Gastroesophageal sphincter (tissue), 4 donors: Measurements from ENCODE around the gene RIPPLY1. TPM values are rescaled to one million over a fixed set of nuclear protein-coding genes. Genes with fewer than 3 reads are reported as not detected.

Source experiments
- ATAC-seq: fragments of 150-250 bp; one replicate; pipeline ENCODE4 v1.9.1; 2016; ENCODE audit warnings: mild to moderate bottlenecking, moderate library complexity
- H3K27ac ChIP-seq, 4 donors: fragments of 200-600 bp; sonication (generic) in 3 of 4; 1 replicate in 3 of 4; 2 replicates in 1 of 4; pipeline ENCODE4 v1.5.1; 2016 to 2019
- H3K27me3 ChIP-seq: fragments of 200-600 bp; sonication (generic); one replicate; pipeline ENCODE4 v1.5.1; 2019
- H3K36me3 ChIP-seq, 2 donors: fragments of 200-600 bp; sonication (generic); one replicate each; pipeline ENCODE4 v1.5.1; 2019; ENCODE audit warnings: control low read depth in 1 of 2
- H3K4me1 ChIP-seq, 3 donors: fragments of 200-600 bp; sonication (generic); 1 replicate in 2 of 3; 2 replicates in 1 of 3; pipeline ENCODE4 v1.5.1; 2016 to 2019; ENCODE audit warnings: control low read depth in 2 of 3
- H3K4me3 ChIP-seq, 2 donors: fragments of 200-600 bp; sonication (generic); one replicate each; pipeline ENCODE4 v1.5.1; 2019; ENCODE audit warnings: mild to moderate bottlenecking in 1 of 2, moderate library complexity in 1 of 2
- H3K9me3 ChIP-seq, 3 donors: fragments of 200-600 bp; sonication (generic); one replicate each; pipeline ENCODE4 v1.5.1; 2017 to 2019; ENCODE audit warnings: control low read depth in 2 of 3
- EP300 ChIP-seq: sonication (generic); formaldehyde crosslinking; IDR thresholded peaks from one replicate; pipeline ENCODE4 v1.6.1; 2017; ENCODE audit warnings: antibody characterized with exemption, mild to moderate bottlenecking
- POLR2A ChIP-seq, 2 donors: fragments of 450-650 bp; IDR thresholded peaks; one replicate each; pipeline ENCODE4 v1.6.1; 2017; ENCODE audit warnings: antibody characterized with exemption in 2 of 2, mild to moderate bottlenecking in 2 of 2, moderate library complexity in 1 of 2
- POLR2AphosphoS5 ChIP-seq: sonication (generic); formaldehyde crosslinking; IDR thresholded peaks from one replicate; pipeline ENCODE4 v1.6.1; 2017; ENCODE audit warnings: antibody characterized with exemption
- WGBS, 2 donors: methylation state at CpG; one replicate each; pipeline ENCODE4 v1.1.5; 2018; ENCODE audit warnings: low coverage in 1 of 2; 5-methylcytosine and 5-hydroxymethylcytosine counted together
- total RNA-seq, 4 donors: library from RNA; depleted of rRNA; stranded (reverse); fragments of >200 nt; gene quantifications; one replicate each; pipeline ENCODE4 v1.1.0, GENCODE V29; 2016
- TF ChIP-seq, protein P1 (sequence below), 4 experiments: fragments of 200-600 bp in 2 of 4; fragments of 450-650 bp in 2 of 4; sonication (generic) in 1 of 4; IDR thresholded peaks; one replicate each; pipeline ENCODE4 v1.5.1; 2017 to 2019; ENCODE audit warnings: antibody characterized with exemption in 4 of 4, mild to moderate bottlenecking in 2 of 4, moderate library complexity in 2 of 4

The RIPPLY1 gene
- total RNA-seq, 4 donors from 2014 or later: not detected

- H3K27ac ChIP-seq: no peak within 1 kb of the TSS
- no peak for ATAC-seq
- WGBS, 2 donors: 8 to 56% methylated on average over 2 of the region's 2 CpGs
- H3K9me3 ChIP-seq: no peaks in the 10 kb centered on the region
- no peaks in the 10 kb centered on the region for H3K4me1 ChIP-seq
- H3K4me3 ChIP-seq: no peak within 1 kb of the TSS
- TF ChIP-seq EP300 (no peak), POLR2AphosphoS5 (no peak), POLR2A (IDR thresholded peaks at IDR 0.05) (no peak)
- TF ChIP-seq, protein P1, sequence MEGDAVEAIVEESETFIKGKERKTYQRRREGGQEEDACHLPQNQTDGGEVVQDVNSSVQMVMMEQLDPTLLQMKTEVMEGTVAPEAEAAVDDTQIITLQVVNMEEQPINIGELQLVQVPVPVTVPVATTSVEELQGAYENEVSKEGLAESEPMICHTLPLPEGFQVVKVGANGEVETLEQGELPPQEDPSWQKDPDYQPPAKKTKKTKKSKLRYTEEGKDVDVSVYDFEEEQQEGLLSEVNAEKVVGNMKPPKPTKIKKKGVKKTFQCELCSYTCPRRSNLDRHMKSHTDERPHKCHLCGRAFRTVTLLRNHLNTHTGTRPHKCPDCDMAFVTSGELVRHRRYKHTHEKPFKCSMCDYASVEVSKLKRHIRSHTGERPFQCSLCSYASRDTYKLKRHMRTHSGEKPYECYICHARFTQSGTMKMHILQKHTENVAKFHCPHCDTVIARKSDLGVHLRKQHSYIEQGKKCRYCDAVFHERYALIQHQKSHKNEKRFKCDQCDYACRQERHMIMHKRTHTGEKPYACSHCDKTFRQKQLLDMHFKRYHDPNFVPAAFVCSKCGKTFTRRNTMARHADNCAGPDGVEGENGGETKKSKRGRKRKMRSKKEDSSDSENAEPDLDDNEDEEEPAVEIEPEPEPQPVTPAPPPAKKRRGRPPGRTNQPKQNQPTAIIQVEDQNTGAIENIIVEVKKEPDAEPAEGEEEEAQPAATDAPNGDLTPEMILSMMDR (IDR thresholded peaks at IDR 0.05): no peak
- no peaks in the 10 kb centered on the region for H3K27me3 ChIP-seq
- no peaks in the 10 kb centered on the region for H3K36me3 ChIP-seq
These were observed 16.9 kb upstream of the RIPPLY1 start, which contains the start of gene CLDN2 for GRCh38 chrX:106919932-106920452. Gene CLDN2, plus strand, starts transcription at chrX:106920402. Its CDS starts 7,827 bp downstream, at chrX:106928229.

DNA sequence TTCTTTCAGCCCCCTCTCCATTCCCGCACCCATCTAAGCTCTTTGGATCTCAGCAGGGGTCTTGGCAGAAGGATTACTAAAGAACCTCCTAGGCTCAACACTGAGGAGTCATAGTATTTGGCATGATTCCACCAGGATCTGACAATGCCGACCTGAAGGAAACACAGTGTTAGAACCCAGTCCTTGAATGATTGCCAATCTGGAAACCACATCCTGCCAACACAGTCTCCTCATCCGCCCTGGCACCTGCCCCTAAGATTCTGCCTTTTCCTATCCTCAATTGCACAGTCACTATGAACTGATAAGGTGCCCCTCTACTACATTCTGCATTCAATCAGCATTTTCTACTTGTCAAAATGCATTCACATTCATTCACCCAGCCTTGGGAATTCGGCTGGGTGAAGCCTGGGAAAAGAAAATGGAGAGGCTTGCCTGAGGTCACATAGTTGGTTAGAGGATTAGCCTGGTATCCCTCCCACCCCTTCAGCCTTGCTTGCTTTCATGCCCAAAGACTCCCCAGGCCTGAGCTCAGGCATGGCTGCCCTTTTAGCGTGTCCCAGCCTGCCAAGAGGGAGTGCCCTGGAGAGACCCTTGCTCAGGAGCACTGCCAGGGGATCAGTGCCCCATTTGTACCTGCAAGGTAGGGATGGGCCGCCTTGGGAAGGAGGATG, 14.8 kb upstream of the RIPPLY1 start:
- TF ChIP-seq EP300 (no peak), POLR2A (IDR thresholded peaks at IDR 0.05) (no peak), POLR2AphosphoS5 (no peak)
- TF ChIP-seq, protein P1 (IDR thresholded peaks at IDR 0.05): no peak
- WGBS, 2 donors: 33 to 50% methylated on average over 2 to 4 of the region's 6 CpGs
- H3K9me3 ChIP-seq: no peaks in the 10 kb centered on the region
- no peaks in the 10 kb centered on the region for H3K36me3 ChIP-seq
- no peak overlapping the region for H3K27ac ChIP-seq
- H3K4me1 ChIP-seq: no peaks in the 10 kb centered on the region
- H3K4me3 ChIP-seq: no peak overlapping the region
- no peaks in the 10 kb centered on the region for H3K27me3 ChIP-seq
- ATAC-seq: no peak

DNA sequence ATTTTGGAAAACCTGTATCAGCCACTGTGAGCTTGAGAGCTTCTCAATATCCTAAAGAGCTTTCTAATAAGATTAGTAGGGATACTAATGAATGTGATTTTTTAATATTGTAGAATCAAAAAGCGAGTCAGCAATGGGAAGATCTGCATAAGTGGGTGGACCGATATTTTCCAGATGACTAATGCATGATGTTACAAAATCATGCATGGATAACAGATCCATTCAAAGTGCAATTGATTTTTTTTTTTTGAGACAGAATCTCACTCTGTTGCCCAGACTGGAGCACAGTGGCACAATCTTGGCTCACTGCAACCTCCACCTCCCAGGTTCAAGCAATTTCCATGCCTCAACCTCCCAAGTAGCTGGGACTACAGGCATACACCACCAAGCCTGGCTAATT, 9.7 kb upstream of the RIPPLY1 start:
- 63 to 79% methylated on average over 2 of the region's 2 CpGs for WGBS, 2 donors
- Histone ChIP-seq H3K27ac (no peak overlapping the region), H3K36me3 (no peaks in the 10 kb centered on the region), H3K9me3 (no peaks in the 10 kb centered on the region), H3K4me3 (no peak overlapping the region), H3K4me1 (no peaks in the 10 kb centered on the region), H3K27me3 (no peaks in the 10 kb centered on the region)
- no peak for ATAC-seq
- no peak for TF ChIP-seq POLR2A (IDR thresholded peaks at IDR 0.05)
- TF ChIP-seq EP300: no peak
- TF ChIP-seq, protein P1 (IDR thresholded peaks at IDR 0.05): no peak
- no peak for TF ChIP-seq POLR2AphosphoS5

- no peak for ATAC-seq
- TF ChIP-seq POLR2A (IDR thresholded peaks at IDR 0.05): no peak
- TF ChIP-seq, protein P1 (IDR thresholded peaks at IDR 0.05): no peak
- TF ChIP-seq POLR2AphosphoS5: no peak
- no peak for TF ChIP-seq EP300
- Histone ChIP-seq H3K4me1 (peaks cover 0 to 29% (median 0%) of the 10 kb centered on the region in 3 donors), H3K36me3 (no peaks in the 10 kb centered on the region), H3K9me3 (no peaks in the 10 kb centered on the region), H3K27me3 (no peaks in the 10 kb centered on the region), H3K4me3 (no peak overlapping the region), H3K27ac (no peak overlapping the region)
- WGBS, 2 donors: 20 to 34% methylated on average over 2 to 3 of the region's 6 CpGs
These were observed 3.2 kb upstream of the RIPPLY1 start for GRCh38 chrX:106906361-106906760.
